ENCODE measurements around the gene FARP1.

- TF ChIP-seq, protein P1, sequence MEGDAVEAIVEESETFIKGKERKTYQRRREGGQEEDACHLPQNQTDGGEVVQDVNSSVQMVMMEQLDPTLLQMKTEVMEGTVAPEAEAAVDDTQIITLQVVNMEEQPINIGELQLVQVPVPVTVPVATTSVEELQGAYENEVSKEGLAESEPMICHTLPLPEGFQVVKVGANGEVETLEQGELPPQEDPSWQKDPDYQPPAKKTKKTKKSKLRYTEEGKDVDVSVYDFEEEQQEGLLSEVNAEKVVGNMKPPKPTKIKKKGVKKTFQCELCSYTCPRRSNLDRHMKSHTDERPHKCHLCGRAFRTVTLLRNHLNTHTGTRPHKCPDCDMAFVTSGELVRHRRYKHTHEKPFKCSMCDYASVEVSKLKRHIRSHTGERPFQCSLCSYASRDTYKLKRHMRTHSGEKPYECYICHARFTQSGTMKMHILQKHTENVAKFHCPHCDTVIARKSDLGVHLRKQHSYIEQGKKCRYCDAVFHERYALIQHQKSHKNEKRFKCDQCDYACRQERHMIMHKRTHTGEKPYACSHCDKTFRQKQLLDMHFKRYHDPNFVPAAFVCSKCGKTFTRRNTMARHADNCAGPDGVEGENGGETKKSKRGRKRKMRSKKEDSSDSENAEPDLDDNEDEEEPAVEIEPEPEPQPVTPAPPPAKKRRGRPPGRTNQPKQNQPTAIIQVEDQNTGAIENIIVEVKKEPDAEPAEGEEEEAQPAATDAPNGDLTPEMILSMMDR (IDR thresholded peaks at IDR 0.05), result no peak
- TF ChIP-seq POLR2AphosphoS5 (IDR thresholded peaks at IDR 0.05; ENCODE audit: insufficient read depth in 1 of 2, low read depth in 1 of 2), result no peak
These were observed 319.5 kb downstream of the FARP1 start for GRCh38 chr13:98462241-98462882.
